Hepatocyte (in vitro differentiated cells): Measurements from ENCODE around the gene PDE11A. TPM values are rescaled to one million over a fixed set of nuclear protein-coding genes. Genes with fewer than 3 reads are reported as not detected.

Experiments used
- DNase-seq: peaks from one replicate; pipeline ENCODE4 v3.0.0-alpha.2; 2016; ENCODE audit warnings: low spot score
- H2AFZ ChIP-seq: fragments of 200-600 bp; sonication (generic); 2 replicates; pipeline ENCODE4 v1.6.0; 2016; ENCODE audit warnings: antibody characterized with exemption, mild to moderate bottlenecking
- H3K27ac ChIP-seq: fragments of 200-600 bp; sonication (generic); 2 replicates; pipeline ENCODE4 v1.5.1; 2016; ENCODE audit warnings: mild to moderate bottlenecking
- H3K27me3 ChIP-seq: fragments of 200-600 bp; sonication (generic); 2 replicates; pipeline ENCODE4 v1.6.1; 2016
- H3K36me3 ChIP-seq: fragments of 200-600 bp; sonication (generic); replicated peaks from 2 replicates; pipeline ENCODE4 v1.5.1; 2016; ENCODE audit warnings: low read depth; ENCODE audit not compliant: insufficient read depth
- H3K4me1 ChIP-seq: fragments of 200-600 bp; sonication (generic); 2 replicates; pipeline ENCODE4 v1.5.1; 2016; ENCODE audit warnings: mild to moderate bottlenecking, moderate library complexity; ENCODE audit not compliant: insufficient read depth
- H3K4me2 ChIP-seq: fragments of 200-600 bp; sonication (generic); 2 replicates; pipeline ENCODE4 v1.6.0; 2016
- H3K4me3 ChIP-seq: fragments of 200-600 bp; sonication (generic); 2 replicates; pipeline ENCODE4 v1.5.1; 2016; ENCODE audit warnings: mild to moderate bottlenecking
- H3K79me2 ChIP-seq: fragments of 200-600 bp; sonication (generic); 2 replicates; pipeline ENCODE4 v1.6.0; 2017; ENCODE audit warnings: mild to moderate bottlenecking
- H3K9me2 ChIP-seq: fragments of 200-600 bp; sonication (generic); replicated peaks from 2 replicates; pipeline ENCODE4 v1.6.0; 2017; ENCODE audit warnings: mild to moderate bottlenecking; ENCODE audit not compliant: insufficient read depth
- H3K9me3 ChIP-seq: fragments of 200-600 bp; sonication (generic); 2 replicates; pipeline ENCODE4 v1.5.1; 2016; ENCODE audit warnings: low read depth, mild to moderate bottlenecking
- H4K20me1 ChIP-seq: fragments of 200-600 bp; sonication (generic); 2 replicates; pipeline ENCODE4 v1.6.0; 2016; ENCODE audit warnings: mild to moderate bottlenecking; ENCODE audit not compliant: insufficient read depth, poor library complexity, severe bottlenecking
- EZH2 ChIP-seq: fragments of 200-600 bp; sonication (generic); IDR thresholded peaks from 2 replicates; pipeline ENCODE4 v1.6.1; 2016; ENCODE audit warnings: antibody characterized with exemption, mild to moderate bottlenecking, borderline replicate concordance
- EZH2phosphoT487 ChIP-seq: fragments of 200-600 bp; sonication (generic); IDR thresholded peaks from one replicate; pipeline ENCODE4 v1.6.1; 2018; ENCODE audit warnings: antibody characterized with exemption, mild to moderate bottlenecking, low read depth, moderate library complexity; ENCODE audit not compliant: unreplicated experiment, severe bottlenecking
- WGBS: methylation state at CpG from one replicate; pipeline ENCODE4 v1.1.6; 2016; ENCODE audit warnings: low lambda C conversion rate; ENCODE audit errors: missing lambda C conversion rate; 5-methylcytosine and 5-hydroxymethylcytosine counted together
- polyA plus RNA-seq: library from polyadenylated mRNA; unstranded; fragments of >200 nt; fragmentation: Nextera tagmentation; extraction: Ambion mirVana; gene quantifications from 2 replicates; pipeline ENCODE4 v1.2.1, GENCODE V29; 2016
- total RNA-seq: library from RNA; depleted of rRNA; stranded (reverse); fragments of >200 nt; gene quantifications from 2 replicates; pipeline ENCODE4 v1.2.3, GENCODE V29; 2014
- TF ChIP-seq, protein P1 (sequence below): fragments of 200-600 bp; sonication (generic); IDR thresholded peaks from 2 replicates; pipeline ENCODE4 v1.5.1; 2016; ENCODE audit warnings: antibody characterized with exemption, mild to moderate bottlenecking; ENCODE audit not compliant: poor library complexity

PDE11A gene
- total and polyA plus RNA-seq, 2 experiments from 2014 or later, result 0.71 to 1.9 TPM

DNA sequence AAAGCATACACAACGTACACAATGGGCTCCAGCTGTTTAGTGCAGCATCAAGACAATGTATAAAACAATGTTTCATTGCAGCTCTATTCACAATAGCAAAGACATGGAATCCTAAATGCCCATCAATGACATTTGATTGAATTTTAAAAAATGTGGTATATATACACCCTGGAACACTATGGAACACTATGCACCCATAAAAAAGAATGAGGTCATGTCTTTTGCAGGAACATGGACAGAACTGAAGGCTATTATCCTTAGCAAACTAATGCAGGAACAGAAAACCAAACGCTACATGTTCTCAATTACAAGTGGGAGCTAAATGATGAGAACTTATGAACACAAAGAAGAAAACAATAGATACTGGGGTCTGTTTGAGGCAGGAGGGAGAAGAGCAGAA lies 364.5 kb downstream of the PDE11A start:
- Histone ChIP-seq H3K9me2 (no peaks in the 10 kb centered on the region), H3K27me3 (no peaks in the 10 kb centered on the region)
- 98% methylated on average over 2 of the region's 2 CpGs for WGBS

DNA sequence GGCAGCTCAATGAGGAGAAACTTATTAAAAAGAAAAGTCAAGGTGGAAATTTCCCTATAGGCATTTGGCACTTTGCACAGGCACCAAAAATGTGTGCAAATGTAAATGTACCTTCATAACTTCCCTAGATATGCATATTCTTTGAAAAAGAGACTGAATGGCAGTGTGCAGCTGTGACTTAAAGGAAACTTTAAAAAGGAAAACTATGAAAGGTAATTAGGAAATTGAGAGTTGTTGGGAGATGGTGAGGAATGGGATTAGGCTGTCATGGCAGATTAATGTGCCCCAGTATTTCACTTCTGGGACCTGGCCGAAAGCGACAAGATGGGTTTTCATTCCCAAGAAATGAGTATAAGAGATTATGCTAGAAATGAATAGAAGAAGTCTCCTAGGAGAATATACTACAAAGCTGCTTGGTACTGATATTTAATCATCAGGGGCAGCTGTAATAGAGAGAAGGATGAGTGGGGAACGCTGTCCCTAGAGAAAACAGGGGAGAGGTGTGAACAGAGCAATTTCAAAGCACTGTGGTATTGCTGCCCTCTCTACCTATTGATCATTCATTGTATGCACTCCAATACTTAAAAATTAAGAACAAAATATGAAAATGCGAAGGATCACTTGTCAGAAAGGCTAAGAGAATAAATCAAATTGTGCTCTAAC lies 366.9 kb downstream of the PDE11A start:
- Histone ChIP-seq H3K27ac (no peak overlapping the region), H3K4me3 (no peak overlapping the region), H3K4me2 (no peak overlapping the region), H3K36me3 (no peaks in the 10 kb centered on the region), H3K4me1 (no peaks in the 10 kb centered on the region), H3K9me2 (no peaks in the 10 kb centered on the region), H3K9me3 (no peaks in the 10 kb centered on the region), H2AFZ (no peak overlapping the region), H4K20me1 (no peaks in the 10 kb centered on the region), H3K79me2 (no peaks in the 10 kb centered on the region), H3K27me3 (no peaks in the 10 kb centered on the region)
- TF ChIP-seq EZH2phosphoT487, result no peak
- TF ChIP-seq, protein P1, sequence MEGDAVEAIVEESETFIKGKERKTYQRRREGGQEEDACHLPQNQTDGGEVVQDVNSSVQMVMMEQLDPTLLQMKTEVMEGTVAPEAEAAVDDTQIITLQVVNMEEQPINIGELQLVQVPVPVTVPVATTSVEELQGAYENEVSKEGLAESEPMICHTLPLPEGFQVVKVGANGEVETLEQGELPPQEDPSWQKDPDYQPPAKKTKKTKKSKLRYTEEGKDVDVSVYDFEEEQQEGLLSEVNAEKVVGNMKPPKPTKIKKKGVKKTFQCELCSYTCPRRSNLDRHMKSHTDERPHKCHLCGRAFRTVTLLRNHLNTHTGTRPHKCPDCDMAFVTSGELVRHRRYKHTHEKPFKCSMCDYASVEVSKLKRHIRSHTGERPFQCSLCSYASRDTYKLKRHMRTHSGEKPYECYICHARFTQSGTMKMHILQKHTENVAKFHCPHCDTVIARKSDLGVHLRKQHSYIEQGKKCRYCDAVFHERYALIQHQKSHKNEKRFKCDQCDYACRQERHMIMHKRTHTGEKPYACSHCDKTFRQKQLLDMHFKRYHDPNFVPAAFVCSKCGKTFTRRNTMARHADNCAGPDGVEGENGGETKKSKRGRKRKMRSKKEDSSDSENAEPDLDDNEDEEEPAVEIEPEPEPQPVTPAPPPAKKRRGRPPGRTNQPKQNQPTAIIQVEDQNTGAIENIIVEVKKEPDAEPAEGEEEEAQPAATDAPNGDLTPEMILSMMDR, result no peak
- no peak for TF ChIP-seq EZH2
- WGBS, result 88% methylated on average over 4 of the region's 4 CpGs
- no peak for DNase-seq

More for the DNA sequence above, 364.5 kb downstream of the PDE11A start:
- DNase-seq, result no peak
- Histone ChIP-seq H3K27ac (no peak overlapping the region), H3K9me3 (no peaks in the 10 kb centered on the region), H3K4me2 (no peak overlapping the region), H3K79me2 (no peaks in the 10 kb centered on the region), H3K36me3 (no peaks in the 10 kb centered on the region), H2AFZ (no peak overlapping the region), H3K4me1 (no peaks in the 10 kb centered on the region), H4K20me1 (no peaks in the 10 kb centered on the region), H3K4me3 (no peak overlapping the region)
- TF ChIP-seq, protein P1, result no peak
- TF ChIP-seq EZH2phosphoT487 (no peak), EZH2 (no peak)

DNA sequence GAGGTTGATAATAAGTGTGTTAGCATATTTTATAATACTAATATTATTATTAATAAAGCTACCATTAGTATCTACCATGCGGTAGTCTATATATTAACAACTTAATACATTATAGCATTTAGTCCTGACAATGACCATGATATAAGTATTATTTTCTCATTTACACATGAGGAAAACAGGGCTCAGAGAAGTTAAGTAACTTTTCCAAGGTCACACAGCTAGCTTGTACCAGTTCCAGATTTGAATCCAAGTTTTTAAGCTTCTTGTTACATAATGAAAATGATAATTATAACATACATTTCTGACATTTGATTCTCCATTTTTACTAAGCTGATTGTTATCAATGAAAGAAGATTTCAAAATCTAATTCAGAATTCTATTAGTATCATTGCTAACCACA lies 369.4 kb downstream of the PDE11A start:
- no peak overlapping the region for H2AFZ ChIP-seq
- H3K79me2 ChIP-seq, result no peaks in the 10 kb centered on the region
- no peaks in the 10 kb centered on the region for H3K27me3 ChIP-seq
- H4K20me1 ChIP-seq, result no peaks in the 10 kb centered on the region
- H3K4me3 ChIP-seq, result no peak overlapping the region
- no peak overlapping the region for H3K4me2 ChIP-seq
- WGBS, result 97% methylated on average over 1 of the region's 1 CpG
- no peak for DNase-seq
- TF ChIP-seq EZH2 (no peak), EZH2phosphoT487 (no peak)
- TF ChIP-seq, protein P1, result no peak
- no peaks in the 10 kb centered on the region for H3K36me3 ChIP-seq
- H3K9me2 ChIP-seq, result no peaks in the 10 kb centered on the region
- H3K9me3 ChIP-seq, result no peaks in the 10 kb centered on the region
- H3K27ac ChIP-seq, result no peak overlapping the region
- no peaks in the 10 kb centered on the region for H3K4me1 ChIP-seq
